ENCODE measurements around the gene CTSD.

The CTSD gene

GRCh38 chr11:1744891-1745700 is 18.6 kb downstream of the CTSD start:
- DNase-seq (ENCODE audit: low read depth) = no peak

GRCh38 chr11:1744137-1744886 is 19.4 kb downstream of the CTSD start:
- no peak for DNase-seq (ENCODE audit: low read depth)

GRCh38 chr11:1743585-1744136 is 20.1 kb downstream of the CTSD start:
- no peak for DNase-seq (ENCODE audit: low read depth)

- DNase-seq (ENCODE audit: low read depth) = no peak
Observed at GRCh38 chr11:1742869-1743584, 20.7 kb downstream of the CTSD start.

GRCh38 chr11:1742371-1742770 is 21.4 kb downstream of the CTSD start:
- no peak for DNase-seq (ENCODE audit: low read depth)

GRCh38 chr11:1741741-1742140 is 22.0 kb downstream of the CTSD start:
- no peak for DNase-seq (ENCODE audit: low read depth)

GRCh38 chr11:1740786-1741530 is 22.8 kb downstream of the CTSD start:
- DNase-seq (ENCODE audit: low read depth) = no peak

- DNase-seq (ENCODE audit: low read depth) = no peak
Observed at GRCh38 chr11:1739576-1739975, 24.2 kb downstream of the CTSD start.

- DNase-seq (ENCODE audit: low read depth) = no peak
Observed at GRCh38 chr11:1738380-1738779, 25.3 kb downstream of the CTSD start.

GRCh38 chr11:1737080-1737757 is 26.5 kb downstream of the CTSD start:
- no peak for DNase-seq (ENCODE audit: low read depth)

GRCh38 chr11:1736447-1736992 is 27.2 kb downstream of the CTSD start:
- DNase-seq (ENCODE audit: low read depth) = no peak

- no peak for DNase-seq (ENCODE audit: low read depth)
Observed at GRCh38 chr11:1735271-1735670, 28.5 kb downstream of the CTSD start.

GRCh38 chr11:1734641-1735081 is 29.1 kb downstream of the CTSD start:
- no peak for DNase-seq (ENCODE audit: low read depth)

GRCh38 chr11:1733716-1734640 is 29.7 kb downstream of the CTSD start:
- DNase-seq (ENCODE audit: low read depth) = no peak

GRCh38 chr11:1733009-1733715 is 30.6 kb downstream of the CTSD start:
- no peak for DNase-seq (ENCODE audit: low read depth)

- no peak for DNase-seq (ENCODE audit: low read depth)
Observed at GRCh38 chr11:1732418-1733008, 31.2 kb downstream of the CTSD start.

GRCh38 chr11:1731451-1732059 is 32.2 kb downstream of the CTSD start:
- DNase-seq (ENCODE audit: low read depth) = no peak

GRCh38 chr11:1730059-1730629 is 33.6 kb downstream of the CTSD start:
- no peak for DNase-seq (ENCODE audit: low read depth)
